Measurements from ENCODE around the gene IPO4.

DNA sequence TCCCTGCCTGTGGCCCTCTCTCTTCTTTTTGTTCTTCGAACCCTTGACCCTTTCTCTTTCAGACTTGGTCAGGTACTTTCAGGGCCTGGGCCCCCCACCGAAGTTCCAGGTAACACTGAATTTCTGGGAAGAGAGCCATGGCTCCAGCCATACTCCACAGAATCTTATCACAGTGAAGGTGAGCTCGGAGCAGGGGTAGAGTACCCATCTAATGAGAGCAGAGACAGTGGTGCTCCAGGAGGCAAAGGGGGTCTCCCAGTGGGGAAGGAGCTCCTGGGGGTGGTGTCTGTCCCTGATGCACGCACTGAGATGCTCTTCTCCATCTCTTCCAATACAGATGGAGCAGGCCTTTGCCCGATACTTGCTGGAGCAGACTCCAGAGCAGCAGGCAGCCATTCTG is 22.8 kb downstream of the IPO4 start:
- TF ChIP-seq, protein P1, sequence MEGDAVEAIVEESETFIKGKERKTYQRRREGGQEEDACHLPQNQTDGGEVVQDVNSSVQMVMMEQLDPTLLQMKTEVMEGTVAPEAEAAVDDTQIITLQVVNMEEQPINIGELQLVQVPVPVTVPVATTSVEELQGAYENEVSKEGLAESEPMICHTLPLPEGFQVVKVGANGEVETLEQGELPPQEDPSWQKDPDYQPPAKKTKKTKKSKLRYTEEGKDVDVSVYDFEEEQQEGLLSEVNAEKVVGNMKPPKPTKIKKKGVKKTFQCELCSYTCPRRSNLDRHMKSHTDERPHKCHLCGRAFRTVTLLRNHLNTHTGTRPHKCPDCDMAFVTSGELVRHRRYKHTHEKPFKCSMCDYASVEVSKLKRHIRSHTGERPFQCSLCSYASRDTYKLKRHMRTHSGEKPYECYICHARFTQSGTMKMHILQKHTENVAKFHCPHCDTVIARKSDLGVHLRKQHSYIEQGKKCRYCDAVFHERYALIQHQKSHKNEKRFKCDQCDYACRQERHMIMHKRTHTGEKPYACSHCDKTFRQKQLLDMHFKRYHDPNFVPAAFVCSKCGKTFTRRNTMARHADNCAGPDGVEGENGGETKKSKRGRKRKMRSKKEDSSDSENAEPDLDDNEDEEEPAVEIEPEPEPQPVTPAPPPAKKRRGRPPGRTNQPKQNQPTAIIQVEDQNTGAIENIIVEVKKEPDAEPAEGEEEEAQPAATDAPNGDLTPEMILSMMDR (conservative IDR thresholded peaks at IDR 0.05) = no peak
- TF ChIP-seq ZFX (IDR thresholded peaks at IDR 0.05) = no peak

All from C4-2B (cell line).